Neural cell (in vitro differentiated cells): Measurements from ENCODE around the gene ALOX12B. TPM values are rescaled to one million over a fixed set of nuclear protein-coding genes. Genes with fewer than 3 reads are reported as not detected.
A peak's percentile ranks its signal among the peaks of the same experiment; 100 is the strongest.

ENCODE experiments used
- H2AFZ ChIP-seq: fragments of 200-600, 300-800 bp; sonication (generic), shearing (Covaris generic); 2 replicates; pipeline ENCODE4 v1.6.0; 2014; ENCODE audit warnings: low read depth, mild to moderate bottlenecking, antibody characterized with exemption, low read length, moderate library complexity
- H3F3A ChIP-seq: fragments of 200-600 bp; shearing (Covaris generic); 2 replicates; pipeline ENCODE4 v1.6.1; 2016; ENCODE audit warnings: mild to moderate bottlenecking, moderate library complexity, mixed read lengths, antibody characterized with exemption, low read length; ENCODE audit not compliant: insufficient read depth, poor library complexity, severe bottlenecking
- H3K27ac ChIP-seq: fragments of 200-600, 300-800 bp; sonication (generic), shearing (Covaris generic); 2 replicates; pipeline ENCODE4 v1.5.1; 2014; ENCODE audit warnings: mild to moderate bottlenecking, low read length, moderate library complexity
- H3K27me3 ChIP-seq: fragments of 300-800, 200-600 bp; sonication (generic), shearing (Covaris generic); 2 replicates; pipeline ENCODE4 v1.6.0; 2014; ENCODE audit warnings: mild to moderate bottlenecking, low read depth, low read length, moderate library complexity; ENCODE audit not compliant: insufficient read depth
- H3K36me3 ChIP-seq: fragments of 300-800, 200-600 bp; sonication (generic), shearing (Covaris generic); 2 replicates; pipeline ENCODE4 v1.5.1; 2014; ENCODE audit warnings: mild to moderate bottlenecking, antibody characterized with exemption, low read length, moderate library complexity; ENCODE audit not compliant: insufficient read depth
- H3K4me2 ChIP-seq: fragments of 300-800, 200-600 bp; sonication (generic), shearing (Covaris generic); 2 replicates; pipeline ENCODE4 v1.6.0; 2014; ENCODE audit warnings: mild to moderate bottlenecking, low read length
- H3K4me3 ChIP-seq: fragments of 300-800, 200-600 bp; sonication (generic), shearing (Covaris generic); 2 replicates; pipeline ENCODE4 v1.5.1; 2014; ENCODE audit warnings: mild to moderate bottlenecking, low read length, moderate library complexity
- H3K79me2 ChIP-seq: fragments of 200-600 bp; shearing (Covaris generic); replicated peaks from 2 replicates; pipeline ENCODE4 v1.6.0; 2014; ENCODE audit warnings: mild to moderate bottlenecking, low read length, moderate library complexity; ENCODE audit not compliant: insufficient read depth
- H3K9ac ChIP-seq: fragments of 300-800, 200-600 bp; sonication (generic), shearing (Covaris generic); 2 replicates; pipeline ENCODE4 v1.6.1; 2016; ENCODE audit warnings: mild to moderate bottlenecking, low read length, mixed read lengths
- H3K9me2 ChIP-seq: fragments of 200-600 bp; shearing (Covaris generic); 2 replicates; pipeline ENCODE4 v1.6.1; 2016; ENCODE audit warnings: mild to moderate bottlenecking, low read length, mixed read lengths; ENCODE audit not compliant: insufficient read depth
- H3K9me3 ChIP-seq: fragments of 200-600, 300-800 bp; sonication (generic), shearing (Covaris generic); 2 replicates; pipeline ENCODE4 v1.6.1; 2016; ENCODE audit warnings: mild to moderate bottlenecking, mixed run types, low read length, moderate library complexity, mixed read lengths
- H4K20me1 ChIP-seq: fragments of 200-600 bp; shearing (Covaris generic); 2 replicates; pipeline ENCODE4 v1.6.1; 2016; ENCODE audit warnings: mild to moderate bottlenecking, mixed run types; ENCODE audit not compliant: insufficient read depth
- CTCF ChIP-seq: fragments of 450-650 bp; IDR thresholded peaks from 2 replicates; pipeline ENCODE4 v1.5.1; 2014; ENCODE audit warnings: antibody characterized with exemption, mild to moderate bottlenecking, moderate library complexity; ENCODE audit not compliant: poor library complexity, severe bottlenecking
- EP300 ChIP-seq: fragments of 450-650 bp; conservative IDR thresholded peaks from 2 replicates; pipeline ENCODE4 v1.6.1; 2014; ENCODE audit warnings: antibody characterized with exemption, mild to moderate bottlenecking, moderate library complexity; ENCODE audit not compliant: poor library complexity, severe bottlenecking
- EZH2 ChIP-seq: fragments of 200-600, 300-800 bp; shearing (Covaris generic), sonication (generic); IDR thresholded peaks from 2 replicates; pipeline ENCODE4 v1.6.1; 2014; ENCODE audit warnings: antibody characterized with exemption, low read length, borderline replicate concordance, mild to moderate bottlenecking; ENCODE audit not compliant: insufficient read depth, poor library complexity, severe bottlenecking
- MXI1 ChIP-seq: fragments of 450-650 bp; conservative IDR thresholded peaks from 2 replicates; pipeline ENCODE4 v1.6.1; 2014; ENCODE audit warnings: antibody characterized with exemption, mild to moderate bottlenecking; ENCODE audit not compliant: poor library complexity, severe bottlenecking
- POLR2AphosphoS5 ChIP-seq: IDR thresholded peaks from 2 replicates; pipeline ENCODE4 v1.6.1; 2012
- RAD21 ChIP-seq: fragments of 450-650 bp; conservative IDR thresholded peaks from 2 replicates; pipeline ENCODE4 v1.6.1; 2014; ENCODE audit warnings: antibody characterized with exemption, mild to moderate bottlenecking, moderate library complexity
- REST ChIP-seq: IDR thresholded peaks from 2 replicates; pipeline ENCODE4 v1.6.1; 2012; ENCODE audit warnings: borderline replicate concordance
- SMC3 ChIP-seq: fragments of 450-650 bp; conservative IDR thresholded peaks from 2 replicates; pipeline ENCODE4 v1.6.1; 2014; ENCODE audit warnings: antibody characterized with exemption, mild to moderate bottlenecking, moderate library complexity; ENCODE audit not compliant: poor library complexity
- TAF1 ChIP-seq: IDR thresholded peaks from 2 replicates; pipeline ENCODE4 v1.6.1; 2012; ENCODE audit warnings: low read depth
- polyA plus RNA-seq: library from polyadenylated mRNA; depleted of rRNA; stranded (reverse); fragments of >200 nt; gene quantifications from 2 replicates; pipeline ENCODE4 v1.2.3, GENCODE V29; 2014

Gene ALOX12B
- polyA plus RNA-seq, 1 donor from 2014 or later = 0.31 TPM

- Histone ChIP-seq H4K20me1 (peaks cover 6% of the 10 kb centered on the region), H3F3A (peaks cover 12% of the 10 kb centered on the region), H3K27me3 (peaks cover 56% of the 10 kb centered on the region), H3K27ac (no peak overlapping the region), H3K4me2 (no peak overlapping the region), H3K79me2 (no peaks in the 10 kb centered on the region), H3K9me2 (no peaks in the 10 kb centered on the region), H3K9ac (peak overlapping the region; percentile 61), H3K36me3 (no peaks in the 10 kb centered on the region), H2AFZ (no peak overlapping the region), H3K9me3 (no peaks in the 10 kb centered on the region), H3K4me3 (peak overlapping the region; percentile 88)
- TF ChIP-seq REST (no peak), POLR2AphosphoS5 (no peak), CTCF (no peak), EP300 (no peak), SMC3 (no peak), EZH2 (no peak), TAF1 (no peak), RAD21 (no peak), MXI1 (no peak)
Observed at GRCh38 chr17:8121407-8121680, 33.8 kb upstream of the ALOX12B start.

GRCh38 chr17:8120520-8121406 is 33.2 kb upstream of the ALOX12B start:
- H3K4me2 ChIP-seq = peak overlapping the region; percentile 84
- H3K9me3 ChIP-seq = no peaks in the 10 kb centered on the region
- no peaks in the 10 kb centered on the region for H3K9me2 ChIP-seq
- H3K4me3 ChIP-seq = peak overlapping the region; percentile 88
- H3K27me3 ChIP-seq = peaks cover 61% of the 10 kb centered on the region
- TF ChIP-seq SMC3 (no peak), EZH2 (no peak), POLR2AphosphoS5 (peak; percentile 24), RAD21 (no peak), MXI1 (peak; percentile 30), TAF1 (no peak), EP300 (no peak), CTCF (peak; percentile 54), REST (no peak)
- H4K20me1 ChIP-seq = peaks cover 6% of the 10 kb centered on the region
- no peaks in the 10 kb centered on the region for H3K79me2 ChIP-seq
- H3F3A ChIP-seq = peaks cover 12% of the 10 kb centered on the region
- H3K36me3 ChIP-seq = no peaks in the 10 kb centered on the region
- no peak overlapping the region for H2AFZ ChIP-seq
- peak overlapping the region; percentile 79 for H3K27ac ChIP-seq
- peak overlapping the region; percentile 31 for H3K9ac ChIP-seq
